Anterior cingulate cortex (tissue), 58 donors: ENCODE measurements around the gene LNPK.
"Not testable (repeated sequence)": the region's sequence is repeated elsewhere in the genome, so short reads cannot be mapped to it uniquely, and the experiment has no call there.

ENCODE experiments used
- DNase-seq, 58 donors: peaks; one replicate each; lab custom pipeline; 2025; lab: John Stamatoyannopoulos, UW

LNPK gene

GRCh38 chr2:176001916-176002687 is at the start of gene LNPK:
Gene LNPK (minus strand): TSS chr2:176002267. CDS start chr2:175995584, 6,683 bp downstream.
- DNase-seq = peak; percentile 64 to 96 (median 93)

DNA sequence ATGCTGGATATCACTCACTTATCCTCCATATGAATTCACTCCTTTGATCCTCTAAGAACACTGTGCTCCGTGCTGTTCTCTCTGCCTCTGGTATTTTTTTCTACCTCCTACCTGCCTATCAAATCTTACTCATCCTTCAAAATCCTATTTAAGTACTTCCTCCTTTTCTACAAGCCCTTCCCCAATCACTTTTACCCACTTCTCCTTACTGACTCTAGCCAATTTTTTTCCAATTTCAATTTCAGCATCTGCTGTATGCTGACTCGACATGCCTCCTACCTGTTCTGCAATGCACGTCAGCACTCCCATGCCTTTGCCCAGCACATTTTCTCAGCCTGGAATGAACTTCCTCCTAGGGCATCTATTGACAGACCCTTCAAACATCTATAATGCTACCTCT is 37.3 kb upstream of the LNPK start:
- DNase-seq = no peak

DNA sequence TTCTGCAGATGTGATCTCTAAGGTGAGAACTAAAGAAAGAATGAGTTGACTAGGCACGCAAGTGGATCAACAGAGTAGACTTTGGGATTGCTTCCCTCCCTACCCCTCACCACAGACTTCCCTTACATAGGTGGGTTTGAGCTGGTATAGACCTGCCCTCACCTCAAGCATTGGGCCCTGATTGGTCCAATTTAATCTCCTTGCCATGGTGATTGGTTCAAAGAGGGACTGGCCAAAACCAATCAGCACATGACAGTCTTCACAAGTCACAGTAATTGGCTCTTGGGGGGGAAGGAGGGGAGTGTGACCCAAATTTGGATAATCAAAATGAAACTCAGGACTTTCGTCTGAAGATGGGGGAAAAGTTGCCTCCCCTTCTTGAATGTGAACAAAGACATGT is 36.6 kb upstream of the LNPK start:
- DNase-seq = no peak

GRCh38 chr2:176035013-176035691 is 33.1 kb upstream of the LNPK start:
- no peak for DNase-seq

DNA sequence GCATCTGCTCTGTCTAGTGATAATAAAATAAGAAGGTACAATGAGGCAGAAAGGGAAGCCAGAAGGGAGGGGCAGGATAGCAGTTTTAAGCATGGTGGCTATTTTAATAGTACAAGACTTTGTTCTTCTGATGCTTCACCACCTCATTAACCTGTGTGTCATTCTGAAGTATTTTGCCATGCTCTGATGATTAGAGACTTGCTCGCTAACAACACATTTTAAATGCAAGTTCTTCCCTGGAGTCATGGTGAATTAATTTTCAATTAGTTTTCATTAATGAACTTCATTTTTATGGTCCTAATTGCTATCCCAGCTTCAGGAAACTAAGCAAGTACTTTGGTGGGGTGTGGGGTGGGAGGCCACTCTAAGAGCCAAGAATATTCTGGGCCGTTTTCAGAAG is 25.7 kb upstream of the LNPK start:
- DNase-seq = no peak

DNA sequence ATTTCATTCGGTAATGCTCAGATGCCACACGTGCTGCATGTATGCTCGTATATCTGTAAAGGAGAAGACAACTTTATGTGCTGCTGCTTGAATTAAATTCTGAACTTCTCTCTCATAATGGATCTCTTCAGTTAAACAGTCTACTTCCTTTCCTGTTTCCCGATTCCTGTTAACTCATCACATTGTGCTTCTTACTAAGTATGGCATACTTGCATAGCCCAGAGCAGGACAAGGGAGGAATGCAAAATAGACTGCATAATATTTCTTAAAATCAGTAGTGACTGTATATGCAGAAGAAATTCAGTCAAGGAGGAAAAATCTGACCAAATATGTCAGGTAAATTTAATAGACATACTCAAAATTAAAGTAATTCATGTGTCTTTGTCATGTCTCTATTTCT is 23.9 kb upstream of the LNPK start:
- no peak for DNase-seq

DNA sequence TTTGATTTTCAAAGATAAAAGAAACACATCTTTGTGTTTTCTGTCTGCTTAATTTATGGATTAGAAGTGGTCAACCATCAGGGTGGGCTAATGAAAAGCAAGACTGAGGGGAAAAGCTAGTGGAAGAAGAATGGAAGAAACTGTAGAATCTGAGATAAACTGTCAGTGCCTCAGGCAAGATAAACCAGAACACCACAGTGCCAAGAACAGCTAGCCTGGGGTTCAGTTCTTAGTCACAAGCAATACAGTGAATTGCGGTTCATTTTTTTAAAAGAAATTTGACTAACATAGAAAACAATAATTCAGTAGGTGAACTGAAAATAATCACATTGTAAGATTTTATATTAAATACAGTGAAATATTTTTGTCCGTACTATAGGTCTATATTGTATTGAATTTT is 22.0 kb upstream of the LNPK start:
- DNase-seq = no peak

DNA sequence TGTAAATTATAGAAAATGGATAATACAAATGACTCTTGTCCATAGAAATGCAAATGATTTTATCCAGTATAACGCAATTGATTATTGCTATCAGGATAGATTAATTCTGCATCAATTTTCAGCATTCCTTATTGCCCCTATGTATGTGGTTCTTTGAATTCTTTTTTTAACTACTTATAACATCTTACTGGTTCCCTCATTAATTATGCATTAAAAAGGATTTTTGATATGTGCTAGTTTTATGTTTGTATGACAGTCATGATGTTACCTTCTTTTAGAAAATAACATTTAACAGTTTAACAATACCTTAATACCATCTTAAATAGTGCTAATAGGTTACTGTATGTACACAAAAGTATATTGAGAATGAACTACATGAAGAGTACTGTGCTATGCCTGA is 20.0 kb upstream of the LNPK start:
- DNase-seq = no peak

GRCh38 chr2:176020400-176020799 is 18.3 kb upstream of the LNPK start:
- DNase-seq = no peak

DNA sequence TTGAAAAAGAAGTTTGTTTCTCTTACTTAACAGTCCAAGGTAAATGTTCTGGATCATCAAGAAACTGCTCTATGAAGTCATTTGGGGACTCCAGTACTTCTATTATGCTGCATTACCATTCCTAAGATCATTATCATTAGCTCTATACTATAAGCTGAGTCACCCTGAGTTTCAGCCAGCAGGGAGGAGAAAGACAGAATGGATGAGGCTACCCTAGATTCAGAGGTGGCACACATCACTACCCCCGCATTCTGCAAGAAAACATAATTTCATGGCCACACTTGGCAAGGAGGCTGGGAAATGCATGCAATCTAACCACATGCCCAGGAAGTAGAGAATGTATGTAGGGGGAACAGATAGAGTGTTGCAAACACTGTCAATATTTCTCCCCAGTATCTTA is 16.6 kb upstream of the LNPK start:
- DNase-seq = no peak

- DNase-seq = no peak
These were observed 7.4 kb upstream of the LNPK start for GRCh38 chr2:176009445-176009844.

DNA sequence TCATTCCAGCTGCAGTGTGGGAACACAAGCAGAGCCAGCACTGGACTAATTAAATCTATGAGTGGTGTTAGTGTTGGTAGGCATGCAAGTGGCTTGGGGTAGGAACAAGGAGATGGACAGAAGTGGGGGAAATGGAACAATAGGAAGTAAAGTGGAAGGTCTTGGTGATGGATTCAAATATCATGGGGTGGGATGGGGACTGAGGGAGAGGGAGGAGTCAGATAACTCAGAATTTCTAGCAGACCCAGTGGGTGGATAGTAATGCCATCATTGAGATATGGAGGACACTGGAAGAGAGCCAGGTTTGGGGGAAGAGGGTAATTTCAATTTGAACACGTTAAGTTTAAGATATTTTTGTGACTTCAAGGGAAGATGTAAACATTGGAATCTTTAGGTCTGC is 2.9 kb upstream of the LNPK start:
- DNase-seq = no peak

DNA sequence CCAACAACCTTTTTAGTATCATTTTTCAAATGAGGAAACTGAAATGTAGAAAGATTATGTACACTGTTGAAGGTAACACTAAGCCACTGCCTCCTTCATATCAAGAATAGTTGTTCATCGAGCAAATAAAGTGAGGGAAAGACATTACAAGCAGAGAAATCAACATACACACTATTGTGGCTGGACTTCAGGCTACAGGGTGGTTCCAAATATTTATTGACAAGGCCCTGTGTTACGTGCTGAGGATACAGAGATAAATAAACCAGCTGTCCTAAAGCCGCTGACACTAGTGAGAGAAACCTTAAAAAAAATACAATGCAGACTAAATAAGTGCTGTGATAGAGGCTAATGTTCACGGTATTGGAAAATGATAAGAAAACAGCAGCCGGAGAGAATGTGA is 1.9 kb upstream of the LNPK start:
- no peak for DNase-seq

DNA sequence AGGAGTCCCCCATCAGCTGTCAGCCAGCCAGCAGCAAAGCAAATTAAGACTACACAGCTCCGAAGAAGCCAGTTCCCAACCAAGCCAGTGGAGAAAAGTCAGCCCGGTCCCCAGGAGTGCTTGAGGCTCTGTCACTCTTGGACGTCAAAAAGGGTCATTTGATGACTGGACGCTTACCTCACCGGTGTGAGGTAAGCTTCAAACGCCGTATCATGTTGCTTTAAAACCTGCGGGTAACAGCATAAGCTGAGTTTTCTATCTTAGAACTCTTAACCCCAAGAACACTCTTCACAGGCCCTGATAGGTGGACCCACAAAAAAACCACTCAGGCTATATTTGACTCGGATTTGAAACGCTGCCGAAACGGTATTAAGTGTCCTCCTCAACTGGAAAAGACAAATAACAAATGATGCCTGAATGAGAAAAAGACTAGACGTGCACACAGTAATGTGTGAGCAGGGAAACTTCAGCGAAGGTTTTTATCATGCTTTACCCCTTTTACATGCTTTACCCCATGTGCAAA is 682 bp upstream of the LNPK start:
- DNase-seq = peak in 12 of 58 donors; percentile 21 to 69 (median 42)

GRCh38 chr2:176001281-176001915 is 669 bp downstream of the LNPK start:
- DNase-seq = peak in 38 of 58 donors; percentile 4 to 70 (median 38)

GRCh38 chr2:175999283-175999819 is 2.7 kb downstream of the LNPK start:
- DNase-seq = no peak

DNA sequence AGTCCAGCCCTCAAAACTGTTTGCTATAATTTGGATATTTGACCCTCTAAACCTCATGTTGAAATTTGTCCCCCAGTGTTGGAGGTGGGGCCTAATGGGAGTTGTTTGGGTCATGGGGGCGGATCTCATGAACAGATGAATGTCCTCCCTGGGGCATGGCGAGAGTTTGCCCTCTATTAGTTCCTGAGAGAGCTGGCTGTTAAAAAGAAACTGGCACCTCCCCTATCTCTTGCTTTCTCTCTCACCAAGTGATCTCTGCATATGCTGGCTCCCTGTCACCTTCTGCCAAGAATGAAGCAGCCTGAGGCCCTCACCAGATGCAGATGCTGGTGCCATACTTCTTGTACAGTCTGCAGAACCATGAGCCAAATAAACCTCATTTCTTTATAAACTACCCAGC is 12.0 kb downstream of the LNPK start:
- no peak for DNase-seq

GRCh38 chr2:175987126-175987525 is 14.9 kb downstream of the LNPK start:
- not testable (repeated sequence) for DNase-seq

GRCh38 chr2:175984846-175985245 is 17.2 kb downstream of the LNPK start:
- no peak for DNase-seq

DNA sequence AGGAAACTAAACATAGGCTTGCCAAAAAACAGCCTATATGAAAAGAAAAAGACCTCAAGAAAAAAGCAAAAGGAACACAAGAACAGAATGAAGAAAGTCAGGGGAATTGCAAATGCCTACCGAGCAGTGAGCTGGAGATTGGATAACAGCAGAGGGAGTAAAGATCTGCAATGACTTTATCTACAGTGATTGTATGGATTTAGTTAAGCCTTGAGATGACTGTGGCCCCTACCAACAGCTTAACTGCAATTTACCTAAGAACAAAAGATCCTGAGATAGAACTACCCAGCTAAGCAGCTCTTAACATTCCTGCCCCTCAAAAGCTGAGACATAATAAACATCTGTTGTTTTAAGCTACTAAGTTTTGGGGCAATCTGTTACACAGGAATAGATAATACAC is 20.5 kb downstream of the LNPK start:
- no peak for DNase-seq
